HG02623 (cell line): Measurements from ENCODE around the gene N4BP2.

Experiments
- ATAC-seq: cut with Tn5 transposase; IDR thresholded peaks from one replicate; pipeline ENCODE4 v1.9.1; 2021; ENCODE audit warnings: moderate library complexity; ENCODE audit not compliant: unreplicated experiment

N4BP2 gene

GRCh38 chr4:40205259-40206198 lies 148.9 kb downstream of the N4BP2 start:
- ATAC-seq, result peak; percentile 58

GRCh38 chr4:40206426-40206825 lies 149.8 kb downstream of the N4BP2 start:
- no peak for ATAC-seq
